ENCODE measurements around the gene PIEZO1. TPM values are rescaled to one million over a fixed set of nuclear protein-coding genes. Genes with fewer than 3 reads are reported as not detected.
A peak's percentile ranks its signal among the peaks of the same experiment; 100 is the strongest.

The PIEZO1 gene
- total RNA-seq, 1 donor from 2014 or later, result 5.5 TPM

DNA sequence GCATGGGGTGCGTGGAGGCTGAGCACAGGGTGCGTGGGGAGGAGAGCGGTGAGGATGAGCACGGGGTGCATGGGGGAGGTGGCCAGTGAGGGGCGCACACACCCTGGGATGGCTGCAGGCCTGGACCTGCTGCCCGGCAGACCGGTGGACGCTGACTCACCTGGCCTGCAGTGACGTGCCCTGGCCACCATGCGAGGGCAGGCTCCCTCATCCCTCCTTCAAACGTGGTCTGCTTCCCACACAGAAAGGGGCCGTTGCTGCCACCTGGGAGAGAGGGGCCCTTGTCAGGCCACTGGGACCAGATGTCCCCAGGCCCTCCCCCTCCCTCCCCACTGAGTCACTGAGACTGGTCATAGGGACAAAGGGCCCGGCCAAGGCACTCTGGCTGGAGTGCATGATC lies 46.8 kb upstream of the PIEZO1 start:
- Histone ChIP-seq H3K9me3 (ENCODE audit: low read depth) (no peaks in the 10 kb centered on the region), H3K4me3 (no peak overlapping the region), H3F3A (ENCODE audit: low read depth) (no peaks in the 10 kb centered on the region), H2AFZ (replicated peaks) (no peak overlapping the region), H3K4me1 (no peaks in the 10 kb centered on the region), H3K79me2 (ENCODE audit: low read depth) (no peaks in the 10 kb centered on the region), H3K9ac (no peak overlapping the region), H3K36me3 (no peaks in the 10 kb centered on the region), H3K4me2 (no peak overlapping the region), H4K20me1 (ENCODE audit: low read depth) (no peaks in the 10 kb centered on the region), H3K27ac (no peak overlapping the region), H3K27me3 (no peaks in the 10 kb centered on the region)
- no peaks in the 10 kb centered on the region for H3K4me1 Mint-ChIP-seq
- TF ChIP-seq EZH2phosphoT487 (IDR thresholded peaks at IDR 0.05) (no peak), EZH2 (IDR thresholded peaks at IDR 0.05) (no peak)
- TF ChIP-seq, protein P1, sequence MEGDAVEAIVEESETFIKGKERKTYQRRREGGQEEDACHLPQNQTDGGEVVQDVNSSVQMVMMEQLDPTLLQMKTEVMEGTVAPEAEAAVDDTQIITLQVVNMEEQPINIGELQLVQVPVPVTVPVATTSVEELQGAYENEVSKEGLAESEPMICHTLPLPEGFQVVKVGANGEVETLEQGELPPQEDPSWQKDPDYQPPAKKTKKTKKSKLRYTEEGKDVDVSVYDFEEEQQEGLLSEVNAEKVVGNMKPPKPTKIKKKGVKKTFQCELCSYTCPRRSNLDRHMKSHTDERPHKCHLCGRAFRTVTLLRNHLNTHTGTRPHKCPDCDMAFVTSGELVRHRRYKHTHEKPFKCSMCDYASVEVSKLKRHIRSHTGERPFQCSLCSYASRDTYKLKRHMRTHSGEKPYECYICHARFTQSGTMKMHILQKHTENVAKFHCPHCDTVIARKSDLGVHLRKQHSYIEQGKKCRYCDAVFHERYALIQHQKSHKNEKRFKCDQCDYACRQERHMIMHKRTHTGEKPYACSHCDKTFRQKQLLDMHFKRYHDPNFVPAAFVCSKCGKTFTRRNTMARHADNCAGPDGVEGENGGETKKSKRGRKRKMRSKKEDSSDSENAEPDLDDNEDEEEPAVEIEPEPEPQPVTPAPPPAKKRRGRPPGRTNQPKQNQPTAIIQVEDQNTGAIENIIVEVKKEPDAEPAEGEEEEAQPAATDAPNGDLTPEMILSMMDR (IDR thresholded peaks at IDR 0.05), result peak; percentile 15
- no peak overlapping the region for H3K27ac Mint-ChIP-seq
- DNase-seq (ENCODE audit: low spot score), result no peak
- H3K27me3 Mint-ChIP-seq (ENCODE audit: insufficient read depth, low read depth), result peaks cover 3% of the 10 kb centered on the region
- H3K4me3 Mint-ChIP-seq, result no peak overlapping the region
- H3K9me3 Mint-ChIP-seq, result no peaks in the 10 kb centered on the region
- no peaks in the 10 kb centered on the region for H3K36me3 Mint-ChIP-seq

DNA sequence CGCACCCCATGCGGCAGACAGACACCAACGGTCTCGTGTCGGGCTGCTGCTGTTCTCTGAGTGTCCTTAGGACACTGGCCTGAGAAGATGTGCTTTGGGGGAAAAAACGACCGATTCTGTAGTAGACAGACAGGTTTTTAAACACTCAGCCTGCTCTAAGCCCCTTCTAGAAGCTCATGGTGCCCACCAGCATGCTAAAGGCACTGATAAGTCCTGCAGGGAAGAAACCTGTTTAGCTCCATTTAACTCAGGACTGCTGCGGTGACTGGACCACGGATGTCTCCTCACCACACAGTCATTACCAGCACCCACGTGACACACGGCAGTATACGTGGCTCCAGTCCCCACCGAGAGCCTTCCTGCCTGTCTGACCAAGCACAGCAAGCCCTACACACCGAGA lies 45.8 kb upstream of the PIEZO1 start:
- H3K4me1 ChIP-seq, result no peaks in the 10 kb centered on the region
- H3K79me2 ChIP-seq (ENCODE audit: low read depth), result no peaks in the 10 kb centered on the region
- H3K4me2 ChIP-seq, result no peak overlapping the region
- H3K4me3 ChIP-seq, result no peak overlapping the region
- H3K9ac ChIP-seq, result no peak overlapping the region
- H3F3A ChIP-seq (ENCODE audit: low read depth), result no peaks in the 10 kb centered on the region
- H3K27me3 ChIP-seq, result no peaks in the 10 kb centered on the region
- Mint-ChIP-seq H3K4me3 (no peak overlapping the region), H3K36me3 (no peaks in the 10 kb centered on the region), H3K27me3 (ENCODE audit: insufficient read depth, low read depth) (peaks cover 5% of the 10 kb centered on the region), H3K9me3 (no peaks in the 10 kb centered on the region), H3K27ac (no peak overlapping the region), H3K4me1 (no peaks in the 10 kb centered on the region)
- DNase-seq (ENCODE audit: low spot score), result no peak
- no peak overlapping the region for H2AFZ ChIP-seq (replicated peaks)
- no peaks in the 10 kb centered on the region for H4K20me1 ChIP-seq (ENCODE audit: low read depth)
- H3K27ac ChIP-seq, result no peak overlapping the region
- no peaks in the 10 kb centered on the region for H3K36me3 ChIP-seq
- H3K9me3 ChIP-seq (ENCODE audit: low read depth), result no peaks in the 10 kb centered on the region
- TF ChIP-seq EZH2 (IDR thresholded peaks at IDR 0.05) (no peak), EZH2phosphoT487 (IDR thresholded peaks at IDR 0.05) (no peak)
- TF ChIP-seq, protein P1 (IDR thresholded peaks at IDR 0.05), result no peak

DNA sequence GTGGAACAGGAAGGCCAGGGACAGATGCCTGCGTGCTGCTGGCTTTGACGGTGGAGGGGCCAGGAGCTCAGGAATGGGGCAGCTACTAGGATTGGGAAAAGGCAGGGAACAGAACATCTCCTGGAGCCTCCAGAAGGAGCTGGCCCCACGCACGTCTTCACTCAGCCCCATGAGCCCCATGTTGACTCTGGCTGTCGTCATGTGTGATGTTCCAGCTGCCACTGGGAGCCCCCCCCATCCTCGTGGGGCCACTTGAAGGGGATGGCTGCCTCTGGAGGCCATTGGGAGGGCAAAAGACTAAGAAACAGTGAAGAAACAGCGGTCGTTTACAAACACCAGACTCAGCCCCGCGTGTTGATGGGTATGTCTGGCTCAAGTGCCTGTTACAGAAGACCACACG lies 45.2 kb upstream of the PIEZO1 start:
- Mint-ChIP-seq H3K27ac (peak overlapping the region; percentile 33), H3K9me3 (no peaks in the 10 kb centered on the region), H3K4me1 (no peaks in the 10 kb centered on the region), H3K36me3 (no peaks in the 10 kb centered on the region), H3K27me3 (ENCODE audit: insufficient read depth, low read depth) (peaks cover 5% of the 10 kb centered on the region), H3K4me3 (no peak overlapping the region)
- Histone ChIP-seq H4K20me1 (ENCODE audit: low read depth) (no peaks in the 10 kb centered on the region), H3K4me3 (no peak overlapping the region), H2AFZ (replicated peaks) (no peak overlapping the region), H3K9me3 (ENCODE audit: low read depth) (no peaks in the 10 kb centered on the region), H3K36me3 (no peaks in the 10 kb centered on the region), H3K79me2 (ENCODE audit: low read depth) (no peaks in the 10 kb centered on the region), H3F3A (ENCODE audit: low read depth) (no peaks in the 10 kb centered on the region), H3K9ac (no peak overlapping the region), H3K4me1 (no peaks in the 10 kb centered on the region), H3K27me3 (no peaks in the 10 kb centered on the region), H3K4me2 (no peak overlapping the region), H3K27ac (no peak overlapping the region)
- no peak for TF ChIP-seq EZH2phosphoT487 (IDR thresholded peaks at IDR 0.05)
- DNase-seq (ENCODE audit: low spot score), result no peak

DNA sequence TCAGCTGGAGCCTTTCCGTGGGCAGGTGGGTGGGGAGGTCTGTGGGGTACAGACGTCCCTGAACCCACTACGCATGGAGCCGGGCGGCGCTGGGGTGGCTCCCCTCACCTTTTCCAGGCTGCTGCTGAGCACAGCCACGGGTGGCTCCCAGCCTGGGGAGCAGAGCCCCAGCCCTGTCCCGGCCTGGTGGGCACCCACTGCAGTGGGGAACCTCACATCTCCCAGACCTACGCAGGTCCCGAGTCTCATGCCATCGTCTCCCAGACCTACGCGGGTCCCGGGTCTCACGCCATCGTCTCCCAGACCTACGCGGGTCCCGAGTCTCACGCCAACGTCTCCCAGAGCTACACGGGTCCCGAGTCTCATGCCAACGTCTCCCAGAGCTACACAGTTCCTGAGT lies 43.7 kb upstream of the PIEZO1 start:
- no peaks in the 10 kb centered on the region for H3K9me3 Mint-ChIP-seq

More for the DNA sequence above, 43.7 kb upstream of the PIEZO1 start:
- Mint-ChIP-seq H3K27ac (no peak overlapping the region), H3K36me3 (no peaks in the 10 kb centered on the region), H3K4me1 (no peaks in the 10 kb centered on the region), H3K4me3 (no peak overlapping the region), H3K27me3 (ENCODE audit: insufficient read depth, low read depth) (peaks cover 5% of the 10 kb centered on the region)
- Histone ChIP-seq H2AFZ (replicated peaks) (no peak overlapping the region), H3K36me3 (no peaks in the 10 kb centered on the region), H3K4me3 (no peak overlapping the region), H3K27ac (no peak overlapping the region), H3K27me3 (no peaks in the 10 kb centered on the region), H3F3A (ENCODE audit: low read depth) (no peaks in the 10 kb centered on the region), H3K9me3 (ENCODE audit: low read depth) (no peaks in the 10 kb centered on the region), H4K20me1 (ENCODE audit: low read depth) (no peaks in the 10 kb centered on the region), H3K4me1 (no peaks in the 10 kb centered on the region), H3K79me2 (ENCODE audit: low read depth) (no peaks in the 10 kb centered on the region), H3K9ac (no peak overlapping the region), H3K4me2 (no peak overlapping the region)
- no peak for DNase-seq (ENCODE audit: low spot score)
- TF ChIP-seq EZH2 (IDR thresholded peaks at IDR 0.05) (no peak), EZH2phosphoT487 (IDR thresholded peaks at IDR 0.05) (no peak)
- TF ChIP-seq, protein P1 (IDR thresholded peaks at IDR 0.05), result no peak
